ENCODE results near the gene ACSS3. TPM values are rescaled to one million over a fixed set of nuclear protein-coding genes. Genes with fewer than 3 reads are reported as not detected.
"Not testable (repeated sequence)": the region's sequence is repeated elsewhere in the genome, so short reads cannot be mapped to it uniquely, and the experiment has no call there.

ACSS3 gene
- total RNA-seq, 1 donor from 2014 or later, result not detected

GRCh38 chr12:81092053-81092452 is 14.2 kb downstream of the ACSS3 start:
- intact Hi-C loops (cut with micrococcal nuclease), result no loop called here

- intact Hi-C loops (cut with micrococcal nuclease), result no loop called here
Measured at GRCh38 chr12:81094718-81095360, 17.0 kb downstream of the ACSS3 start.

GRCh38 chr12:81095501-81096232 is 17.8 kb downstream of the ACSS3 start:
- intact Hi-C loops (cut with micrococcal nuclease), result no loop called here

DNA sequence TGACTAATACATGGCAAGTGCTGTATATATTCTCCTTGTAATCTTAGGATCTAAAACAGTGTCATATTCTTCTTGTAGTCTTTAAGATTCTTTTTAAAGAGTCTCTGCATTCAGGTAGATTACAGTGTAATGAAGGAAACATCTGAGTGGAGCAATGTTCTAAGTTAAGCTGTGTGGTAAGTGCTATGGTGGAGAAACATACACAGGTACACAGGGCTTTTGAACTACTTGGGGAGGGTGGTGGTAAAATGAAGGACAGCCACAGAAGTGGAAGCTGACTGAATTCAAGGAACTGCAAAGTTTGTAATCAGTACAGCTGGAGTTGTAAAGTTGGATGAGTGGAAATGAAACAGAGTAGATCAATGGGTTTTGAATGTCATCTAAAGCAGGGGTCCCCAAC is 27.8 kb downstream of the ACSS3 start:
- intact Hi-C loops (cut with micrococcal nuclease), result no loop called here

DNA sequence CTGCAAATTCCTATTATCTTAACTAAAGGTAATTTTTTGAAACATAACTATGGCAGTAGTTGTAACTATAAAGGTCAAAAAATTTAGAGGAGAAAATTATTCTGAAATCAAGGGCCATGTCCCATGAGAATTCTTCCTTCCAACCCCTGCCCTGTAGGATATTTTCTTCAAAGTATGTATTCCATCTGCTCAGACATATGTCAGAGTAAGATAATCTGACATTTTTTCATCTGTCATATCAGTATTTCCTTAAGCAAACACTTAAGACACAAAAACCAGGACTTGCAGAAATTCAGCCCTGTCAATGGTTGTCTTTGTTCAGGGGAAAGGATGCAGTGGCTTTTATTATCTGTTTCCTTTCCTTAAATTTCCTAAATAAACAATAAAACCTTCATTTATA is 36.3 kb downstream of the ACSS3 start:
- intact Hi-C loops (cut with micrococcal nuclease), result no loop called here

- intact Hi-C loops (cut with micrococcal nuclease), result not testable (repeated sequence)
Measured at GRCh38 chr12:81119069-81119468, 41.2 kb downstream of the ACSS3 start.

DNA sequence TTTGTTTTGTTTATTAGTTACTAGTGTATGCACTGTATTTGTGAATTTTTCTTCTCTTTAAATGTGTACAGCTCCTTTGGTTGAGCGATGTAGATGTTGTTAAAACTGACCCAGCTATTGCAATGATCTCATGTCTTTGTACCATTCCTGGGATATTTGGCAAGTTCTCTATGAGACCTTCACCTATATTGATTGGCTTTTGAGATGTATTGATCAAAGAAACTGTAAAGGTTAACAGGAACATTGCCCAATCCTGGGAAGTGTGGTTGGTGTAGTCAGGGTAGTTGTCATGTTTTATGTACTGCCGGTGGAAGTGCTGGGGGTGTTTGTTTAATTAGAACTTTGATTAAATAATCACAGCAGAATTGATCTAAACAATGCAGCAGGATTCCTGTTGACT is 43.1 kb downstream of the ACSS3 start:
- intact Hi-C loops (cut with micrococcal nuclease), result no loop called here

DNA sequence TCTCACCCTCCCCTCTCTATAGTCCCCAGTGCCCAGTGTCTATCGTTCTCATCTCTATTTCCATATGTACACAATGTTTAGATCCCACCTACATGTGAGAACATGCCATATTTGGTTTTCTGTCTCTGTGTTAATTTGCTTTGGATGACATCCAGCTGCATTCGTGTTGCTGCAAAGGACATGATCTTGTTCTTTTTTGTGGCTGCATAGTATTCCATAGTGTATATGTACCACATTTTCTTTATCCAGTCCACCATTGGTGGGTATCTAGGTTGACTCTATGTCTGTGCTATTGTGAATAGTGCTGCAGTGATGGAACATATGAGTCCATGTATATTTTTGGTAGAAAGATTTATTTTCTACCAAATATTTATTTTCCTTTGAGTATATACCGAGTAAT is 45.7 kb downstream of the ACSS3 start:
- intact Hi-C loops (cut with micrococcal nuclease), result no loop called here

- intact Hi-C loops (cut with micrococcal nuclease), result loop anchor here (5.0 kb wide), 1 partner anchor 713 kb away; no protein-coding TSS in a partner anchor
Measured at GRCh38 chr12:81125691-81126090, 47.8 kb downstream of the ACSS3 start.

DNA sequence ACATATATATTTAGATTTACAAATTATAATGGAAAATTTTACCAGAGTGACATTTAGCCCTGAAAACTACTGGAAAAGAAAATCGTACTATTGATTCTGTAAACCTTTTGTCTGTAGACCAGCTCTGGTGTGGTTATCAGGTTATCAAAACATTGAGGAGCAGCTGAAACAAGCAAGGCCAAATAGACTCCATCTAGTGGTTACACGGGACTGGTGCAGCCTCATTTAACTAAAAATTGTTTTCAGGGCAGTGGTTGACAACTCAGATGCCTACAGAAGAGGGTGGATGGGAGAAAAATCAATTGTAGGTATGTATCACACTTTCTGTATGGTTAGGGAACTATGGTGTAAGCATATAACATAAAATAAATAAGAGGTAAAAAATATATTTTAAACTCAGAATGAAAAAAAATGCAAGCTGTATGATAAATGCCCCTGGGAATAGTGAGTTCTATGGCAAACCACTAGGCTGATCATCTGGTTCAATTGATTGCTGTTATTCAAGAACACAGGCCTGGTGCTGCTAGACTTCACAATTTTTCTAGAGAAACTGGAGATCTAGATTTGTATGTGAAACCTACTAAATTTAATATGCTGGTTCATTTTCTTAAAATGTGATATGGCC is 51.2 kb downstream of the ACSS3 start:
- intact Hi-C loops (cut with micrococcal nuclease), result loop anchor here (5.0 kb wide), 1 partner anchor 717 kb away; no protein-coding TSS in a partner anchor

- intact Hi-C loops (cut with micrococcal nuclease), result no loop called here
Measured at GRCh38 chr12:81136519-81136918, 58.6 kb downstream of the ACSS3 start.

DNA sequence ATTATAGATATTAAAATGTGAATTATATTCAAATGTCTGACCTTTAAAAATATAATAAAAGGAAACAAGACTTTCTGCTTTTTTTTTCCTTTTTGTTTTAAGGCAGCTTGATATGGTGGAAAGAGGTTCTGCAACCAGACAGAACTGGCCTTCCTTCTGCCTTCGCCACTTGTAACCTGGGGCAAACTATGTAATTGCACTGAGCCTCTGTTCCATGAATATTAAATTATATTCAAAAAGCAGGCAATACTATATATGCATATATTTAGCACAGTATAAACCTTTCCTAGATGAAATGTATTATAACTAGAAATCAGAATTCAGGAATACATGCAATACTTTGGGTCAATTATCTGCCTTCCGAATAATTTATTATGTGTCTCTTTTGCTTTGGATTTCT is 59.9 kb downstream of the ACSS3 start:
- intact Hi-C loops (cut with micrococcal nuclease), result no loop called here

GRCh38 chr12:81141217-81141616 is 63.3 kb downstream of the ACSS3 start:
- intact Hi-C loops (cut with micrococcal nuclease), result no loop called here

DNA sequence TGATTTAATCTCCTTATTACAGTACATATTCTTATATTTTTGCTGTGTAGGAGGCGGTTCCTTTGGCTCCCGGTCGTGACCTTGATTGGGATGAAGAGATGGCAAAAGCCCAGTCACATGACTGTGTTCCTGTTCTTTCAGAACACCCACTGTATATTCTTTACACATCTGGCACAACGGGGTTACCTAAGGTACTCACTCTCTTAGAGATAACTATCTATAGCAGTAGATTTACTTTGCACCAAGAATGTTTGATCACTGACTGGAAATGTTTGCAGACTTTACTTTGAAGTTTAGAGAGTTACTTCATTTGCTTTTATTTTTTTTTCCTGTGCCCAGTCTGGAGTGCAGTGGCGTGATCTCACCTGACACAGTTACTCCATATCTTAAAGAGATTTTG is 65.2 kb downstream of the ACSS3 start:
- intact Hi-C loops (cut with micrococcal nuclease), result no loop called here

GRCh38 chr12:81146228-81147225 is 68.6 kb downstream of the ACSS3 start:
- intact Hi-C loops (cut with micrococcal nuclease), result no loop called here

GRCh38 chr12:81147292-81147919 is 69.5 kb downstream of the ACSS3 start:
- intact Hi-C loops (cut with micrococcal nuclease), result no loop called here

DNA sequence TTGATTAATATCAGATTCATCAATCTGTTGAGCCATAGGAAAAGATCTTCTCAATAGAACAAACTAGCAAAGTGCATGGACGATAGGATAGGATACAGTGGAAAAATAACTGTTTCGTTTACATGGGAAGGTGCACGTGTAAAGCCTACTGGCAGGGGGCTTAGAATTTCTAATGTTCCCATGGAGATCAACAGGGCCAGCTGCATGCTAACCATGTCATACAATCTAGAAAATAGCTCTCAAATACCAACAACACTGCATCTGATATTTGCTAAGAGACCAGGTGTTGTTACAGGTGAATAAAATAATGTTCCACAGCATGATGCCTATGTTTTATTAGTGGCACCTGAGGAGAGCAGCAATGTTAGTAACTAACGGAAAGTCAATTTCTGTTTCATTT is 72.5 kb downstream of the ACSS3 start:
- intact Hi-C loops (cut with micrococcal nuclease), result no loop called here

DNA sequence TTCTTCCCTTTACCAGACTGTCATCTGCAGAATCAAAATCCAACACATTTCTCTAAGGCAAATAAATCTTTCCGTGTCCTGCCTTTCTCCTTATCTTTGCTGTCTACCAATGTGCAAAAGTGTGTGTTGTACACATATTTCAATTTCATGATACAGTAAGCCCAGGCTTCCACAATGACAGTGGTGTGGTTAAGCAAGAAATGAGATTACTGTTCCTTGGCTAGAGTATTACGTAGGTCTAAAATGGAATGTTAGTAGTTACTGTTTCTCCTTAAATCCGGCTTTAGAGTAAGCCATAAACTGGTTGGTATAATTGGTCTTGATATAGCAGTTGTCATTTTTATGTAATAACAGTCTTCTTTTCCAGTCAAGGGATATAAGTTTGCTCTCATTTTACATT is 82.0 kb downstream of the ACSS3 start:
- intact Hi-C loops (cut with micrococcal nuclease), result no loop called here

- intact Hi-C loops (cut with micrococcal nuclease), result no loop called here
Measured at GRCh38 chr12:81161680-81162079, 83.8 kb downstream of the ACSS3 start.

DNA sequence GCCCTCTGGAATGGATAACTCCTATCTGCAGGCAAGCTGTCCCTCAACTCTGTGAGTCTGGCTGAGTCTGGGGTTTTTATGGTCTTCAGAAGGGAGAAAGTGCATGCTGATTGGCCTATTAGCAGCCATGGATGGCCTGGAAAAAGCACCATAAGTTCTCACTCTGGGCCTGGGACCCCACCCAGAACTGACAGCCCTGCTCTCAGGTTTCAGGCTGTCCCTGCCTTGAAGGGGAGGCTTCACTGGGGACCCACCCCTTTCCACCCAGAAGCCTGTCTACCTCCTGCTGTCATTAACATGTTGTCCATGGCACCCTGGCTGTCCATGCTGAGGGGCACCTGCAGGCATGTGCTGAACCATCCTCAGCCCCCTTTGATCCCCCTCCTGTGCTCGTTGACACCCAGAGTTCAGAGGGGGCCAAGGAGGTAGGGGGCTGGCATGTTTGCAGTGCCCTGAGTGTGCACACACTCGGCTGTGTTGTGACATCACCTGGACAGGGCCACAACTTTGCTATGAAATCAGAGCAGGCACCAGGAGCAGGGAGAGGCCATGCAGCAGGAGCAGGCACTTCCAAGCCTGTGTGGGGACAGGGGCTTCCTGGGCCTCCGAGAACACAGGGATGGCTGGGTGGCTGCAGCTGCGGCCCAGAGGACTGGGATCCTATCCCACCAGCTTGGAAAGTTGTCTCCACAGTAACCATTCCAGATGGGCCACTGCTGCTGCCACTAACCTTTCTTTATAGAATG is 84.7 kb downstream of the ACSS3 start:
- intact Hi-C loops (cut with micrococcal nuclease), result no loop called here
